OCI-M2 (cell line): ENCODE data around the gene LPCAT1.
"Not testable (repeated sequence)": the region's sequence is repeated elsewhere in the genome, so short reads cannot be mapped to it uniquely, and the experiment has no call there.

Experiments used
- DNase-seq: peaks from one replicate; lab custom pipeline; 2025; ENCODE audit not compliant: unreplicated experiment; lab: John Stamatoyannopoulos, UW

The LPCAT1 gene

DNA sequence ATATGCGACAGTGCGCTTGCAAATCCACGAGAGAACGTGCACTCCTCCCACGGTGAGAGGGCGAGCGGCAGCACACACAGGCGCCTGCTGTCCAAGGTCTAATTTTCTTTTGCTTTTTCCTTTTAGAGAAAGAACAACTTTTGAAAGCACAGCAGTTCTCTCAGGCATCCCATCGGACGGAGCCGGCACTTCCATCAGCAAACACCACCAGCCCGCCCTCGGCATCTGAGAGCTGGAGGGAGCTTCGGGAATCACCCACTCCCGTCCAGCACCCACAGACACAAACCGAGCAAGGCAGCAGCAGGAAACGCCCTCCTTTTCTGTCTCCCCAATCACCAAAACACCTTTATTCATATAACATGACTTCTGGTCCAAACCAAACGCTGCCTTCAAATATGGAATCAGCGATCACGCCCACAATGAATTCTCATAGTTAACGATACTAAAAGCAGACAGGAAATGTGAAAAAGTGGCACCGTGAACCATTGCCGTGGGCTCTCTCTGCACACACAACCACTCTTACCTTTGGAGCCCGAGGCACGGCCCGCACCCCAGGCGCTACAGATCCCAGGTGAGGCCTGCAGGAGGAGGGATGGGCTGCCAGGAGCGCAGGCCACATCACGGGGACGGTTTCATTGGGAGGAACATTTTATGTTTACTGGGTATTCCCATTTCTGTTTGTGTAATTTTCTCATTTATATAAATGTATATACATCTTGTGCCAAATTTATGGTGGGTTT, 14.2 kb downstream of the LPCAT1 start:
- DNase-seq = no peak

DNA sequence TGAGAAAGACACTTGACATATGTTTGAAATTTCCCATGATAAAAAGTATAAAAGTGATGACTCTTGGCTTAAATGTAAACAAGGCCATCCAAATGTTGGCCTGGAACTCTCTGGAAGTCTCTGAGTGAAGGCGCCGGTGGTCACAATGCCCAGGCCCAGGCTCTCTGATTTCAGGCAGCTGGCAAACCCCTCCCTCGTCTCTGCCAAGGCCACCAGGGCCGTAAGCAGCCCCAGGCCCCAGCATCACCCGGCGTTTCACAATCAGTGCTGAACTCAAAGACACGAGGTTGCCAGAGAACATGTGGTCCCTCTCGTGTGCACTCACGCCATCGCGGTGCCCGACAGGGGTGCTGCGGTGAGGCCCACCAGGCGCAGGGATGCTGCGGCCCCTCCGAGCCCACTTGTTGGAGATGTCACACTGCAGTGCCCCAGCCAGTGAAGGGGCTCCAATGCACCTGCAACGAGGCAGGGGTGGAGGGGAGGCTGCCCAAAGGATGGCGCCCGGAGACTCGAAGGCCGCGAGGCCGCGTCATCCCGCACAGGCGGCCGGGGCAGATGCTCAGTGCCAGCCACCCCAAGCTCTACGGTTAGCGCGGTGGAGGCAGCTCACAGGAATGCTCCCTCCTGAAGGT, 15.0 kb downstream of the LPCAT1 start:
- DNase-seq = no peak

DNA sequence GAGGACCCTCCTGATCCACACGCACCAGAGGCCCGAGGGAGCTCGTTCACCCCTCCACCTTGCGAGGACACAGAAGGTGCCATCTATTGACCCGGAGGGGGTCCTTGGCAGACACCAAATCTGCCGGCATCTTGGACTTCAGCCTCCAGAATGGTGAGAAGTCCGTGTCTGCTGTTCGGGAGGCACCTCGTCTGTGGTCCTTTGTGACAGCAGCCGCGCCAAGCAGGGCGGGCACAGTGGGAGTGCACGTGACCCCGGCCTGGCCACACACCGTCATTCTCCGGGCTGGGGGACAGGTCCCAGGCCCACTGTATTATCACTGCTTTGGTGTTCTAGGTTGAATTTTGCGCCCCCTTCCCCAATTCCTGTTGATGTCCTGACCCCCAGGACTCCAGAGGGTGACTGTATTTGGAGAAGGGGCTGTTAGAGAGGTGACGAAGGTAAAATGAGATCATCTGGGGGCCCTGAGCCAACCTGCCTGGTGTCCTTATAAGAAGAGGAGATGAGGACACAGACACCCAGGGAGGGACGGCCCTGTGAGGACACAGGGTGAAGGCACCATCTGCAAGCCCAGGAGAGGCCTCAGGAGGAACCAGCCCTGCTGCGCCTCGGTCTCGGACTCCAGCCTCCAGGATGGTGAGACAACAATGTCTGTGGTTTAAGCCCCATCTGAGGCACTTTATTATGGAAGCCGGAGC, 15.7 kb downstream of the LPCAT1 start:
- no peak for DNase-seq

DNA sequence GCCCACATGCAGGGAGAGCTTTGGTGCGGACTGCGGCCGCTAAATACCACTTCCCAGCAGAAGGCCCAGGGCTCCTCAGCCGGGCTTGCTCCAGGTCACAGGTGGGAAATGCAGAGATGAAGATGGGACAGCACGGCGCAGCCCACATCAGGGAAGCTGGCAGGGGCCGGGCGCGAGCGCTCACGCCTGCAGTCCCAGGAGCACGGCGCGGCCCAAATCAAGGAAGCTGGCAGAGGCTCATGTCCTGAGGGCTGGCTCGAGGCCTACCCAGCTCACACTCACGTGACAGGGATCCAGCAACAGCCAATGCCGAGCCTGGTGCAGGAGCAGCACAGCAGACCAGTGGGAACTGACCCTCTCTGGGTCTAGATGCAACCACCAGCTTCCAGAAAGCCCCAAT, 16.3 kb downstream of the LPCAT1 start:
- DNase-seq = no peak

DNA sequence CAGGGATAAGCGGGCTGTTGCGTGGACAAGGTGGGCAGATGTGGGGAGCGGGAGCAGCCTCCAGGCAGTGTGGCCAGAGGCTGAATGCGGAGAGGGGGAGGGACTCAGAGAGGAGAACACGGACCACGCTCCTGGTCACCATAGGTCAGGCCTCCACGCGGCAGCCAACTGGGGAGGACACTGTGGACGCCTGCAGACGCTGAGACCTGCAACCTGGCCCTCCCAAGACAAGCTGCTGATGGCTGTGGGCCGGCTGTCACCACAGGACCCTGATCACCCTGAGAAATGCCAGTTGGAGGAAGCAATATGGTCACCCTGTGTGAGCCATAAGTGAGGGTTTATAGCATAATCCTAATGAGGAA, 16.8 kb downstream of the LPCAT1 start:
- no peak for DNase-seq

DNA sequence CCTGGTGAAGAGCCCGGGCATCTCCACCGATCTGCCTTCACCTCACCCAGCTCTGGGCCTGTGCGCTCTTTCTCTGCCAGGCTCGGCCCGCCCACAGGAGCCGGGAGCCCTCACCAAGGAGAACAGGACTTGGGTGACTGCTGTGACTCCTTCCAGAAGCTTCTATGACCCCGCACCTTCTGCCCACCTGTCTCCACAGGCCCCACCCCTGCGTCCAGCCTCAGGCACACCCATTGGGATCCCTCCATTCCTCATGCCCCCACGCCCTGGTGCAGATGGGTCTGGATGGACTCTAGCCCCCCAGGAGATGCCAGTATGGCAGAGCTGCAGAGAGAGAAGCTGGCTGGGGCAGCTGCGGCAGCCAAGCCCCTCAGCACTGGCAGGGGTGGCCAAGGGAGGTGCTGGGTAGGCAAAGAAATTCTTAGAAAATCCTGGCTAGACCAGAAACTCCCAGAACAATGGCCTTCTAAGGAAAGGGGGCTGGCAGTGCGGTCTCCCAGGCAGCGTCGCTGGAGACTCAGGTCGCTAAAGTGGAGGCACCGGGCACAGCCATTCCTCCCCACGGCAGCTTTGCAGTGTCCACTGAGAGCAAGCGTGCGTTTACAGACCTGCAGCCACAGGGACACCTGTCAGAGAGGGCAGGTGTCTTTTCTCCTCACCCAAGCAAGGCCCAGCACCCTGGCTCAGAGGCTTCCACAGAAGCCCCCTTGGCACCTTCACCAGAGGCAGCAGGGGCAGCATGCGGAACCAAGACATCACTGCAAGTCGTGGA, 17.3 kb downstream of the LPCAT1 start:
- no peak for DNase-seq

DNA sequence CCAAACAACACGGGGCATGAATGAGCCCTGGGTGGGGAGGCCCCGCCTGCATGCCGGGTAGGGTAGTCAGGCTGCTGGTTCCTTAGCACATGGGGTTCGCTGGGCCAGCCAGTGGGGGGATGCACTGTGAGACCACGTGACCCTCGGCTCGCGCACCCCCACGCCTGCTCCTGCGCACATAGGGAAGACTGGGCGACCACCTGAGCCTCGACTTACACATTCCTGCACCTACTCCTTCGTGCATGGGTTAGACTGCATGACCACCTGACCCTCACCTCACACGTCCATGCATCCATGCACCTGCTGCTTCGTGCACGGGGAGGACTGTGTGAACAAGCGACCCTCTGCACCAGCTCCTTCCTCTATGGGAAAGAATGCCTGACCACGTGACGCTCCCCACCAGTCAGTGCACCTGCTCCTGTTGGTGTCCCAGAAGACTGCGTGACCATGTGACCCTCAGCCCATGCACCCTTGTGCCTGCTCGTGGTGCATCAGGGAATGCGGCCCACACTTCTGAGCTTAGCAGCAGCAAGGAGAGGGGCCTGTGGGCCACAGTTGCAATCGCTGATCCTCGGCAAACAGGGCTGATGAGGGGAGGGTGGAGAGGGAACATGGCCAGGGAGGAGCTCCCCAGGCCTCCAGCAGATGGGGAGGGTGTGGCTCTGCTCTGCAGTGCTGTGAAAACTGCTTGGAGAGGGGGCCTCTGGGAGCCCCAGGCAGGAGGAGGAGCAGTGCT, 18.1 kb downstream of the LPCAT1 start:
- no peak for DNase-seq

DNA sequence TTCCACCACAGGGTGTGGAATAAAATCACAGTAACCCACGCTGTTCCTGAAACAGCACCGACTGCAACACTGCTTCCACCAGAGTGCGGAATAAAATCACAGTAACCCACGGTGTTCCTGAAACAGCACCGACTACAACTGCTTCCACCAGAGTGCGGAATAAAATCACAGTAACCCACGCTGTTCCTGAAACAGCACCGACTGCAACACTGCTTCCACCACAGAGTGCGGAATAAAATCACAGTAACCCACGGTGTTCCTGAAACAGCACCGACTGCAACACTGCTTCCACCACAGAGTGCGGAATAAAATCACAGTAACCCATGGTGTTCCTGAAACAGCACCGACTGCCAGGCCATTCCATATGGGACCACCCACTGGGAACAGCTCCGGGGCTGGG, 18.7 kb downstream of the LPCAT1 start:
- not testable (repeated sequence) for DNase-seq

DNA sequence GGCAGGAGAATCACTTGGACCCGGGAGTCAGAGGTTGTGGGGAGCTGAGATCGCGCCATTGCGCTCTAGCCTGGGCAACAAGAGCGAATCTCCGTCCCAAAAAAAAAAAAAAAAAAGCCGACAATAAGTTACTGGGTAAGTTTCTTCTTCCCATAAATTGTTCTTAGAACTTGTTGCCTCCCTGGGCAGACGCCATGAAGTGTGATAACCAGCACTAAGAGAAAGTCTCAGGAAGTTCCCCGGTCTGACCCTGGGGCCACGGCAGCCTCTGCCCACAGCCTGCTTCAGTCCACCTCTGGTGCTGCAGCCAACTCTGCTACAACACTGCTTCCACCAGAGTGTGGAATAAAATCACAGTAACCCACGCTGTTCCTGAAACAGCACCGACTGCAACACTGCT, 19.1 kb downstream of the LPCAT1 start:
- DNase-seq = no peak

DNA sequence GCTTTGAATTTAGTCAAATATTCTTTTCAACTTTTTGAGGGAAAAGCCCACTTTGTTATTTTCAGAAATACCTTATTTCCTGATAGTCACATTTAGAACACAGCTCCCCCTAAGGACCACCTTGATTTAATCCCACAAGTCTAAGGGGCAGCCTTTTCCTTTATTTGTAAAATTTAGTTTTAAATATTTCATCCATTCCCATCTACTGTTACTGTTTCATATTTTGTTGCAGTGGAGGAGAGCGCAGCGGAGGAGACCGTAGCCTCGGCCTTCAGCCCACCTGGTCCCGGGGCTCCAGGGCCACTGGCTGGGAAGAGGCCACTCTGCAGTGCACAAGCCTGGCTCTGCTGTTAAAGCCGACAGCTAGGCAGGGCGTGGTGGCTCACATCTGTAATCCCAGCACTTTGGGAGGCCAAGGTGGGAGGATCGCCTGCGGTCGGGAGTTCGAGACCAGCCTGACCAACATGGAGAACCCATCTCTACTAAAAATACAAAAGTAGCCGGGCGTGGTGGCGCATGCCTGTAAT, 19.6 kb downstream of the LPCAT1 start:
- no peak for DNase-seq

DNA sequence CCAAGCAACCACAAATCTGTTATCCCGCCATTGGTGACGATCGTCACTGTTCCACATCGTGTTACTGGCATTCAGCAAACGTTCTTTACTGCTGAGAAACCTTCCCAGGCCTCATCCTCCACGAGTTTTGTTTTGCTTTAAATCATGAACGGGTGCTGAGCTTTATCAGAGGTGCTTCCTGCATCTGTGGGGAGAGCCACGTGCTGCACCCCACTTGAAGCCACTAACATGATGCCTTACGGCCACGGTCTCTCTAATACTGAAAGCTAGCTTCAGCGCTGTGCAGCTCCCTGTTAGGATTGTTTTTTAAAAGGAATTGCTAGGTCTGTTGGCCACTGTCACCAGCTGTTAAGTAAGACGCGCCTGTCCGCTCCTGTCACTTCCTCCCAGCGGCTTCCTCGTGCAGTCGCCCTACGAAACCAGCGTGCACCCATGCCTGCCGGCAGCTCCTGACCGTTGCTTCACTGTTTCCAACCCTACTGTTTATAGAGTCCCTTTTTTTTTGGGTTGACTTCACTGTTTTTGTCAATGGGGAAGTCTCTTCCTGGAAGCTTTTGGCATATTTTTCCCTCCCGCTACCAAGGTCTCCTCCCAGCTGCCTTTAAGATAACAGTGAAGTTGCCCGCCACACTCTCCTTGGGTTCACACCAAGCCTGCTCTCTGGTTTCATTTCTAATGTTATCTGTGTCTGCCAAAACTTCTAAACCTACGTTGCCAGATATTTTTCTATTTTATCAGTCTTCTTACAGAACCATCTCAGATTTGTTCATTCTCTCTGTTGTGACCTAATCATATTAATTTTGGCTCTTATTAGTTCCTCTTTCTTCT, 20.3 kb downstream of the LPCAT1 start:
- DNase-seq = no peak

DNA sequence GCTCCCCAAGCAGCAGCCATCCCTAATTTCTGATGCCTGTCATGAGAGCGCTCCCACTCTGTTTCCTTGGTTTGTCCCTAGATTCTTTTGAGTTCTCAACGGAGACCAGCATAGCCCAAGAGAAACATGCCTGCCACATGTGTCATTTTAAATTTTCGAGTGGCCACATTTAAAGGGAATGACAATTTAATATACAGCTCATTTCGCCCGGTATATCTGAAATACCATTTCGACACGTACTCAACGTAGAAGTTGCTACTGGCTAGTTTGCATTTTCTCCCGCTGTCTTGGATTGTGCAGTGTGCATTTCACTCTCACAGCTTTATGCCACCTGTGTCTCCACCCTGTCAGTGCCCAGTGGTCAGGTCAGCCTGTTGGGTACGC, 21.0 kb downstream of the LPCAT1 start:
- DNase-seq = no peak

DNA sequence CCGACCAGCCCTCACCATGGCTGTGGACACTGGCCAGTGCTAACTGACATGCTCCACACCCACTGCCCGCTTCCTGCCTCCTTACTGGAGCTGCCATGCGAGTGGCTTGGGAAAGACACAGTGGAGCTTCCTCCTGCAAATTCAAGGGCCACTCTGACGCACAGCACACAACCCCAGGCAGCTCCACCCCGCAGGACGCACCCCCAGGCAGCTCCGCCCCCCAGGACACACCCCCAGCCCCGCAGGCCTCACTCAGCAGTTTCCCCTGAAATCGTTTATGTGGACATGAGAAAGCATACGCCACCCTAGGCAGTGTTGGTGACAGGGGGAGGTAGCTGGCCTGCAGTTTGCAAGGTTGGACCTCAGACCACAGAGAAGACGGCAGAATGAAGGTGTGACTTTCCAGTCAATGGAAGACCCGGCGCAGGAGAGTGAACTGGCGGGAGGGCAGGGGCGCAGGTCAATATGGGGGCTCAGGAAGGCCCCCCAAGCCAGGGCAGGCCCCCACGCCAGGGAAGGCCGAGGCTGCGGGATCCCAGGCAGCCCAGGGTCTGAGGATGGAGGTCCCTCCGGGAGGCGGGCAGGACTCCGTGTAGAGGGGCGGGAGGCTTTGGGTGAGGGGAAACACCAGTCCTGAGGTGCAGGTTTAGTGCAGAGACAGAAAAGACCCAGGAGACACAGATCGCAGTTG, 21.6 kb downstream of the LPCAT1 start:
- no peak for DNase-seq

DNA sequence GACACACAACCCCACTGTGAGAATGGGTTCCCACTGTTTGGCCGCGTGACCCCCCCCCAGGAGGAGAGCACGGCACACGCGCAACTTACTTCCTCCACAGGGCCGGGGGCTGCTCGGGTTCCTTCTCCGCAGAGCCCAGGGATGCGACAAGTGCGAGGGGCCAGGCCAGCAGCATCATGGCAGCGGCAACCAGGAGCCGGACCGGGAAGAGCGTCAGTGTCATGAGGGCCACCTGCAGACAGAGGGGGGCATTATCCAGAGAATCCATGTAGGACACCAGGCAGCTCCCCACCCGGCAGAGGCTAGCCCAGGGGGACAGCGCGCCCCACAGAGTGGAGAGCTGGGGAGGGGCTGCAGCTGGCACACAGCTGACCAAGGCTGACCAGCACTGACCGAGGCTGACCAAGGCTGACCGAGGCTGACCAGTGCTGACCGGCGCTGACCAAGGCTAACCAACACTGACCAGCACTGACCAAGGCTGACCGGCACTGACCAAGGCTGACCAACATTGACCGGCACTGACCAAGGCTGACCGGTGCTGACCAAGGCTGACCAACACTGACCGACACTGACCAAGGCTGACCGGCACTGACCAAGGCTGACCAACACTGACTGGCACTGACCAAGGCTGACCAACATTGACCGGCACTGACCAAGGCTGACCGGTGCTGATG, 22.3 kb downstream of the LPCAT1 start:
- no peak for DNase-seq

DNA sequence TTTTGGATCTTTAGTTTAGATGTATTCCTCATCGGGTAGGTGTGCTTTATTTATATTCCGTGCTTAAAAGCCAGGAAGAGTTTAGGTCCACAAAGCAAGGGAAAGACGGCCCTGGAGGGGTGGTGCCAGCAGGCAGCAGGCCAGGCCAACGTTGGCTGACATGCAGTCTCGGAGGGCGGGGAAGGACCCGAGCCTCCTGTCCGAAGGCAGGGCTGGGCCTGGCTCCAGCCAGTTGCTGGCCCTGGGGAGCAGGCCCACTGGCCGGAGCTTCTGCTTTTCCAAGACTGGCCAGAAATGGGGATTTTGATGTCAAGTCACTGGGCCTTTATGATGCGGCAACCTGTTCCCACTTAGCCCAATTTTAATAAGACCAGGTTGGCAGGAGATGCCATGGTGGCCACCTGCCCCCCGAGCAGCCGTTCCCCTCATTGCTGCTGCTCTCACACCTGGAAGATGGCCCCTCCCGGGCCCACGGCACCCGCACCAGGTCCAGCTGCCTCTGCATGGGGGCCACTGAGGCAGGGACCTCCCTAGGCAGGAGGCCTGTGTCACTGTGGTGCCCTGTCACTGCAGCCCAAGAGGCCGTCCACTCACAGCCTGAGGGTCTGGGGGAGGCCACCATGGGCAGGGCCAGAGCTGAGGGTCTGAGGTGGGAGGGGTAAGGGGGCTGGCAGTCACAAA, 23.2 kb downstream of the LPCAT1 start:
- DNase-seq = no peak

DNA sequence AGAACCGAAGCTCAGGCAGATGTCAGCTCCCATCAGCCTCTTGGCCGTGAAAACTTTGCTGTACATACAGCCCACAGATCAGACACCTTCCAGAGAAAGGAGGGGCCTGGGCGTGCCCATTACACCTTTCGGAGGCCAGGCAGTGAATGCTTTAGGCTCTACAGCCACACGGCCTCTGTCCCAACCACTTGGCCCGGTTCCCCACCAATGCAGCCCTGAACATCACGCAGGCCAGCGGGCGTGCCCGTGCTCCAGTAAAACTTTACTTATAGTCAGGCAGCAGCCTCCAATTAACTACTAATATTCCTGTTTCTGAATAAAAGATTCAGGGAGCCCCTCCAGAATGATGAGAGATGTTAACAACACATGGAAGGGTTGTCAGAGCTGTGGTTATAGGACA, 23.9 kb downstream of the LPCAT1 start:
- no peak for DNase-seq

DNA sequence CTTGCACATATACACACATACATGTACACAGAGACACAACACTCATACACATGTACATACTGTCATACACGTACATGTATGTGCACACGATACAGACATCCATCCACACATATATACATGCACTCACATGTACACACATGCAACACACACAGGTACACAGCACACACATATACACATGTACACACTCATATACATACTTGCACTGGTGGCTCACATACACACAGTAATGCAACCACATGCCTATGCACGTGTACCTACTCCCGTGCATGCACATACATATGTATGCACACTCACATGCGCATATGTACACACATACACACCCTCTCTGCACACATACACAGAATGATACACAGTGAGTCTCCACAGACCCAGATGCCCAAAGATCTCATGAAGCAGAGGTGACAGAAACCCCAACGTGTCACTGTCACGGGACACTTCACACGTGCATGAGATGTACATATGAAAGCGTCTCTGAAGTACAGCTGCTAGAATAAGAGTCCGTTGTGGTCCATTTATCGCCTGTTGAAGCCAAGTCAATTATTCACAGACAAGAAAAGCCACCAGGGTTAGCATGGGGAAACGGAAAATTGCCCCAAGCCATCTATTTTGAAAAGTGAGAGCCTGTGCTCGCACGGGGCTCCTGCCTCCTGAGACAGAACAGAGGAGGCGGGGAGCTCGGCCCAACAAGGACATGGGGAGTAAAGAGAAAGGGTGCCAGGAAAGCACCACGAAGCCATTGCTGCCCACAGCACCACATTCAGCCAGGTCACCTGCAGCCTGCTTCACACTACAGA, 24.9 kb downstream of the LPCAT1 start:
- no peak for DNase-seq
